IMR-90 (cell line): Measurements from ENCODE around the gene LGI2.

Experiments used
- CHD1 ChIP-seq: IDR thresholded peaks from 2 replicates; pipeline ENCODE4 v1.6.1; 2012; ENCODE audit warnings: low read depth, low read length, improper control_type of control experiment
- CTCF ChIP-seq: conservative IDR thresholded peaks from 2 replicates; pipeline ENCODE4 v1.5.1; 2012; ENCODE audit warnings: mild to moderate bottlenecking, low read depth, low read length, improper control_type of control experiment
- MAFK ChIP-seq: IDR thresholded peaks from 2 replicates; pipeline ENCODE4 v1.6.1; 2012; ENCODE audit warnings: low read depth, low read length, improper control_type of control experiment
- POLR2A ChIP-seq: IDR thresholded peaks from 2 replicates; pipeline ENCODE4 v1.6.1; 2012; ENCODE audit warnings: mild to moderate bottlenecking, low read depth, low read length
- RAD21 ChIP-seq: IDR thresholded peaks from 2 replicates; pipeline ENCODE4 v1.6.1; 2012; ENCODE audit warnings: low read length, improper control_type of control experiment
- RFX5 ChIP-seq: IDR thresholded peaks from 2 replicates; pipeline ENCODE4 v1.8.0; 2012; ENCODE audit warnings: low read depth, mild to moderate bottlenecking, low read length, moderate library complexity
- TF ChIP-seq, protein P1 (sequence below): fragments of 150-350 bp; IDR thresholded peaks from 2 replicates; pipeline ENCODE4 v1.6.1; 2017; ENCODE audit warnings: mild to moderate bottlenecking, antibody characterized with exemption, low read length, low read depth

DNA sequence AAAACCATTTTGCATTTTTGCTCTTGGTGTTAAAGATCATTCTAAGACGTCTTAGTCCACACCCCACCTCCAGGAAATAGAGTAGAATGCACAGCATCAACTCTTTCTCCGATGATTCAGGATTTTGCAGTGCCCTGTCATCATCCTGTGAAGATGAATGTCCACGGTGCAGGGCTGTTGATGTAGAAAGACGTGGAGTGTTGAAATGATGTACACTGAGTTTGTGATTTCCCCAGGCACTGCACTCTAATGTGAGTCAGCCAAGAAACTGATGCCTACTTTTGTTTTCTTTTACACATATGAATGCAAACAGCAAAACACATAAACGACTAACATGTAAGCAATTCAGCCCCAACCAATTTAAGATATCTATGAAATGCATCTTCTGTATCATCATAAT lies 10.5 kb downstream of the LGI2 start:
- TF ChIP-seq CTCF (no peak), POLR2A (no peak), MAFK (no peak), CHD1 (no peak), RAD21 (no peak), RFX5 (no peak)
- TF ChIP-seq, protein P1, sequence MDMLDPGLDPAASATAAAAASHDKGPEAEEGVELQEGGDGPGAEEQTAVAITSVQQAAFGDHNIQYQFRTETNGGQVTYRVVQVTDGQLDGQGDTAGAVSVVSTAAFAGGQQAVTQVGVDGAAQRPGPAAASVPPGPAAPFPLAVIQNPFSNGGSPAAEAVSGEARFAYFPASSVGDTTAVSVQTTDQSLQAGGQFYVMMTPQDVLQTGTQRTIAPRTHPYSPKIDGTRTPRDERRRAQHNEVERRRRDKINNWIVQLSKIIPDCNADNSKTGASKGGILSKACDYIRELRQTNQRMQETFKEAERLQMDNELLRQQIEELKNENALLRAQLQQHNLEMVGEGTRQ, result no peak
